HG03521 (cell line): ENCODE results near the gene PRKAG2.
"Not testable (repeated sequence)": the region's sequence is repeated elsewhere in the genome, so short reads cannot be mapped to it uniquely, and the experiment has no call there.

Experiments
- ATAC-seq: cut with Tn5 transposase; IDR thresholded peaks from one replicate; pipeline ENCODE4 v1.9.1; 2021; ENCODE audit warnings: mild to moderate bottlenecking, moderate library complexity; ENCODE audit not compliant: unreplicated experiment

Gene PRKAG2

DNA sequence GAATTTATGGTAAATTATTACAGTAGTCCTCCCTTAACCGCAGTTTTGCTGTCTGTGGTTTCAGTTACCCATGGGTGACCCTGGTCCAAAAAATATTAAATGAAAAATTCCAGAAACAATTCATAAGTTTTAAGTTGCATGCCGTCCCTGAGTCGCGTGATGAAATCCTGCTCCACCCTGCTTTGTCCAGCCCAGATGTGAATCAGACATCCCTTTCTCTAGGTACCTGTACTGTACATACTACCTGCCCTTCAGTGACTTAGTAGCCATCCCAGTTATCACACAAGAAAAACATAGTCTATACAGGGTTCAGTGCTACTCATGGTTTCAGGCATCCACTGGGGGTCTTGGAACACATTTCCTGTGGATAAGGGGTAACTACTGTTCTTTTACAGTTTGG, 336.8 kb downstream of the PRKAG2 start:
- ATAC-seq = no peak

DNA sequence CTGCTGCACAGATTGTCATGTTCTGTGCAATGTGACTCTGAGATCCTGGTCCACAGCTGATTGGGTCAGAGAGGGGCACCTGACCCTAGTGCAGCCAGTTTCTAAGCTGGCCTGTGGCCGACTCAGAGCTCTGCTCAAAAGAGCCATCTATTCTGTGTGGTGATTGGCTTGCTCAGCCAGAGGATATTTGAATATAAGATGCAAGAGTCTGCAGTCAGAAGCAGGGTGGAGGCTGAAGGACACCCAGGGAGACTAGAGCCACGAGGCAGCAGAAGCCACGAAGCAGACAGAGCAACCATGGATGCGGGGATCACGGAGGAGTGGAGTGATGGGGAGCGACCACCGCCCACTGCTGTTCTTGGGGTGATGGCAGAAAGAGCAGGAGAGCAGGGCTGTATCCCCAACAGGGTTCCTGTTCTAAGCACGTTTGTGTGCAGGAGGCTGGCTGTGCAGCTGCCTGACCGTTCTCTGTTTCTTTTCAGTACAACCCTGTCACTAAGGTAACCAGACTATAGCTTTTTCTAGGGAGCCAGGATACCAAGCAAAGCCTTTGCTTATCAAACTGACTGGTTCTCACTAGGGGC, 337.7 kb downstream of the PRKAG2 start:
- no peak for ATAC-seq

DNA sequence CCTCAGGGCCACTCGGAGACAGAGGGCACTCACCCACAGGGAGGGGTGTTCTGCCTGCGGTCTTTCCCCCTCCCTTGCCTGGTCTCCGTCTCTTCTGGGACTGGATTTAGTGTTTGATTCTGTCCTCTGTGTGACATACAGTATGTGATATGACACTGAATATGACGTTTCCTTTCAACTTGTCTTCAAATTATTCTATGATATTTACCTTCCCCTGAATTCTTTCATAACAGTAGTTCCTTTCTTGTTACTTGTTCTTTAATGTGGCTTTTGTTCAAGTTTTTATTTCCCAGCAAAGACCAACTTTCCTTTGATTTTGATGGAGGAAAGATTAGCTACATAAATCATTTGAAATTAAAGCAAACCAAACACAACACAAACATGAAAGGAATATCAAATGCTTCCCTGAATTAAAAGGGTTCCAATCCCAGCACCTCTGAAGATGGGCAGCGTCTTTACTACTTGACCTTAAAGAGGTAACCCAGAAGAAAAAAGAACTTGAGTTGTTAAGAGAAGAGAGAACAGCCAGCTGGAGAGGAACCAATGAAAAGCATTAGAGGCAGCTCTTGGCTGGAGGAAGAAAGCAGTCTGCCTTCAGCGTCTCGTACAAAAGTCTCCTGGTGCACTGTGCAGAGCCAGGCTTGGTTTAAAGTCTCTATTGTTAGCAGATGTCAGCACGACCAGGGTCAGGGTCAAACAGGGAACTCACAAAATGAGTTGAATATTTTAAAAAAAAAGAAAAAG, 338.9 kb downstream of the PRKAG2 start:
- ATAC-seq = no peak

DNA sequence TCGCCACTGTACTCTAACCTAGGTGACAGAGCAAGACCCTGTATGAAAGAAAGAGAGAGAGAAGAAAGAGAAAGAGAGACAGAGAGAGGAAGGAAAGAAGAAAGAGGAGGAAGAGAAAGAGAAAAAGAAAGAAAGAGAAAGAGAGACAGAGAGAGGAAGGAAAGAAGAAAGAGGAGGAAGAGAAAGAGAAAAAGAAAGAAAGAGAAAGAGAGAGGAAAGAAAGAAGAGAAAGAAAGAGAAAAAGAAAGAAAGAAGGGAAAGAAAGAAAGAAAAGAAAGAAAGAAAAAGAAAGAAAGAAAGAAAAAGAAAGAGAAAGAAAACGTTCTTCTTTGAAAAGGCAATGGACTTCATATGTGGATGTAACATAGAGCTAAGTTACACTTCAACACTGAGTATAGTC, 340.7 kb downstream of the PRKAG2 start:
- ATAC-seq = not testable (repeated sequence)

DNA sequence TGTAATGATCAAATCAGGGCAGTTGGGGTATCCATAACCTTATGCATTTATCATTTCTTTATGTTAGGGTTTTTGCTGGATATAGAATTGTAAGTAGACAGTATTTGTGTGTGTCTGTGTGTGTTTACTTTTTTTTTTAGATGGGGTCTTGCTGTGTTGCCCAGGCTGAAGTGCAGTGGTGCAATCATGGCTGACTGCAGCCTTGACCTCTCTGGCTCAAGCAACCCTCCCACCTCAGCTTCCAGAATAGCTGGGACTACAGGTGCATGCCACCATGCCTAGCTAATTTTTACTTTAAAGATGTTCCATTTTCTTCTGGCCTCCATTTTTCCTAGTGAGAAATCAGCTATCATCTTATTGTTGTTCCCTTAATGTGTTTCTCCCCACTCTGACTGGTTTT, 347.1 kb downstream of the PRKAG2 start:
- no peak for ATAC-seq

DNA sequence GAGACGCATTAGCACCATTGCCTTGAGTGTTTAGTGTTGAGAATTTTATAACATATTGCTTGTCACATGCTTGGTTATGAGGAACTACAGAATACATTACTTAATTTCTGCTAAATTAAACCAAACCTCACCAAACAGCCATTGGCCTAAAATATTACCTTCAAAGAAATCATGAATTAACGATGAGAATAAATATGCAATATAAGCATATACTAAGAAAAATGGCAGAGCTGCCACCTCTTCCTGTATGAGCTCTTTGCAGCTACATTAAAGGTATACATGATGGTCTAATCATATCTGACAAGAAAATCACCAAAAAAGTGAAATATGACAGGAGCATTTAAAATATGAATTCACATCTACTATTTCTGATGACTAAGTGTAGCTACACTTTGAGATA, 352.1 kb downstream of the PRKAG2 start:
- no peak for ATAC-seq

DNA sequence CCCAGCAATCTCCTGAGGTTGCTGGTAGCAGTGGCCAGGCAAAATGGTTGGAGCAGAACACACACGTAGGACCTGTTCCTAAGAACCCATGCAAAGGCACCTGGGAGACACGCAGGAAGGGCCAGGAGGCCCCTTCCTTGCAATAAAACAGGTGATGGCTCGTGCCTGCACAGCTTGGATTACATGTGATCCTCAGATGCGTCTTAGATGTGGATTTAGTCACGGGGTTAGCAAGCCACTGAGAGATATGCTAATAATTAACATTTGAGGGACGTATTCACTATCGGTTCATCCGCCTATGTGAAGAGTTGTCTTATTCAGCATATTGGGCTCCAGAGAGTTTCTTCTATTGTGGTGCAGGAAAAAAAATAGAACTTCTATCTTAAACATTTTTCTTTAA, 352.6 kb downstream of the PRKAG2 start:
- no peak for ATAC-seq

DNA sequence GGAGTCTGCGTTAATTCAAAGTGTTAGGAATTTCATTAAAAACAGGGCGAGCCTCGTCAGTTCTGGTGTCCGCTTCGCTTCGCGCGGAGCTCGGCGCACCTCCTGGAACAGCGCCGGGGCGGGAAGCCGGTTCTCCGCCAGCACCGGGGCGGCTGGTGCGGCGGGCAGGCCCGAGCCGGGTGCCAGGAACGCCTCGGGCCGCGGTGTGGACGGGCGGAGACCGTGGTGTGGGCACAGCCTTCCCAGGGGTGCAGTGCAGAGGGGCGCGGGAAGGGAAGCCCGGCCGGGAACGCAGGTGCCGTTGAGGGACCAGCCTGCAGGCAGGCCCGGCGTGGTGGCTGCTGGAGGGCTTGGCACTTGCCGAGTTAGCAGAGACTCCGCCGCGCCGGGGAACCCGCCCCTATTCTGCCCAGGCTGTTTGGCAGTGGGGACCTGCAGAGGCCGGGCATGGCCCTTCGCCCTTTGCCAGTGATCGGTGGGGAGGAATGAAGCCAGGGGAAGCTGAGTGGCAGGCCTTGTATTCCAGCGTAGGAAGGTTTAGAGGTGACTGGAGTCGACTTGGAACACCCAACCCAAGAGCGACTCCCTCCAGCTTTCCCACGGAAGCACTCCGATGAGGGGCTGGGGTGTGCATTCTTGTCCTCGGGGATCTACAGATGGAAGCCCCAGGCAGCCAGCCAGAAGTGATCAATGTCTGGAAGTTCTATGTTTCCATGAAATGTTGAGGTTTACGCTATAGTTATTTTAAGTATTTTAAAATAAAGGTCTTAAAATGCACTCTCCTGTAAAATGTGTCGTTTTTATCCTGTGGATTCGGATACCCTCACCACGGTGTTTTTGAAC, 356.3 kb downstream of the PRKAG2 start:
- ATAC-seq = no peak

DNA sequence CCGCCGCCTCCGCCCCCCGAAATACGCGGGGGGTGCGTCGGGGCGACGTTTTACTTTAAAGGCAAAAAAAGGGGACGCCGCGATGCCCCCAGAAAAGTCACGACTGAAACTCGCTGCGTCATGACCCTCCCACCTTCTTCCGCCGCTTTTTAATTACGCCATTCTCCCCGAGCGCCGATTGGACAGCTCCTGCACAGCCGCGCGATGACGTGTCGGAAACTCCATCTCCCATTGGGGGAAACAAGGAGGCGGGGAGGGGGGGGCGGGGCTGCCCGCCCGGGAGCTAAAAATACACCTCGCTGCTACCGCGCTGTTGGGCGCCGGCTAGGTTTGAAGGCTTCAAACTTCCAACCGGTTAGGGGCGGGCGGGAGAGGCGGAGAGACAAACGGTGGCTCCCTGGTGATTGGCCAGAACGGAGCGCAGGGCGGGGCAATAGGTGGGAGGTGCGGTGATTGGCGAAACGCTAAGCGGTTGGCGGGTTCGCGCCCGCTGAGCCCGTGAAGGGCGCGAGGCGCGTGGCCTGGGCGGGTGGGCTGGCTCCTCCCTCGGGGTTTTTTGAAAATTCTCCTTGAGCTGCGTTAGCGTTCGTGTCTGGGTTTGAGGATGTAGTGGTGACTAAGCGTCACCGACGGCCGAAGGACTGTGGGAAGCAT, 357.0 kb downstream of the PRKAG2 start, which contains the start of gene RHEB:
RHEB (minus strand) TSS at position 131 of the 654 bp plus-strand sequence. CDS start 384 bp downstream, outside the sequence.
- peak; percentile 74 for ATAC-seq

DNA sequence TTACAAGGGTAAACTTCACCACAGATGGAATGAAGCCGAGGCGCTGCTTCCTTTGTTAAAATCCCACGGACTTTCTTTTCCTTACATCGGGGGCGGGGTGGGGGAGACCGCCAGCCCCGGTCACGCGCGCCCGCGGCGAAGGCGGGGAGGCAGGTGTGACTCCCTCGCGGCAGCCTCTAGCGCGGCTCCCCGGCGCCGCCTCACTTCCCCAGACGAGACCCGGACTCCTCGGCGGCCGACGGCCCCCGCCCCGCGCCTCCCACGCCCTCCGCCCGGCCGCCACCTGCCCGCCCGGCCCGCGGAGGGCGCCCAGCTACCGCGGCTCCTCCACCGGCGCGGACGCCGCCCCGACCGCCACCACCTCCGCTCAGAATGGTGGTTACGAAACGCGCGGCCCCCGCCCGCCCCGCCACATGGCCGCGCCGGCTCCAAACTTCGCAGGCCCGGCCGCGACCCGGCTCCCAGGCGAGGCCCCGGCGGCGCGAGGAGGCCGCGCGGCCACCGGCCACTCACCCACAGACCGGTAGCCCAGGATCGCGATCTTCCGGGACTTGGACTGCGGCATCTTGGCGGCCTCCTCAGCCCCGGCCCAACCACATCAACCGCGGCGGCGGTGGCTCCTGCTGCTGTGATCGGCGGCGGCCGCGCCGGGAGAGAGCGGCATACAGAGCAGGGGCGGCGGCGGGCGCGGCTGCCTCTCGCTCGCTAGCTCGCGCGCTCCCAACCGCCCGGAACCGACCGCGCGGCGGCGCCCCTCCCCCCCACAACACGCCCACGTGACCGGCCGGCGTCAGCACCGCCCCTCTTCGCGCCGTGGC, 357.8 kb downstream of the PRKAG2 start:
- ATAC-seq = peak; percentile 43

DNA sequence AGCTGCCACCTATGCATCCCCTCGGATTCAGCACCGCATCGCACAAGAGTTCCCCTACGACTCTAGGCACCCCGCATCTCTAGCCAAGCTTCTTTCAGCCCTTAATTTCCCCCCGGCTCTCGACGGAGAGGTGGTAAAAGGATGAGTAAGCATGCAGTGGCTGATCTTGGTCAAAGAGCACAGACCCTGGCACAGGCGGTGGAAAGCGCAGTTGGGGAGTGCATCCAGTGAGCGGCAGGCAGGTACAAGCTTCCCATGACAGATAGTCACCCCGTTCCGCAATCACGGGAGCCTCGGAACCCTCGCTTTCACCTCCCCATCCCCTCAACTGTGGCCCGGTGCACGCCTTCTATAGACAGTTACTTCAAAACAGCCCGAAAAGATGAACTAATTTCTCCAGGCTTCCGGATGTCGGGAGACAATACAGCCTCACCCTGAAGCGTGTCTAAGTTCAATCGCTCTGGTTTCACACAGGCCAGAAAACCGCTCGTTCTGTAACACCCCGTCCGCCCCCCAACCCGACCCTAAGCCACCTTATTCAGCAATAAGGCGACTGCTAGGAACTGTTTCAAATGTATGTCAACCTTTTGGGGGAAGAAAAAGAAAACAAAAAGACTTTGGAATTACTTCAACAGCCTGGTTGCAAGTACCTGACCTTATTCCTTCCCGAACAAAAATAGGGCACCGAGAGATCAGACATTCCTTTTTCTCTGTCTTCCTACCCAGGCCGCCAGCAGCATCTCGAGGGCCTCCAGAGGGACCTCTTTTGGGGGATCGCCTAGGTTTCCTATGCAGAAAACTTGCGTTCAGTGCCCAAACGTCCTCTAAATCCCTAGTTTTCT, 358.6 kb downstream of the PRKAG2 start:
- ATAC-seq = no peak

DNA sequence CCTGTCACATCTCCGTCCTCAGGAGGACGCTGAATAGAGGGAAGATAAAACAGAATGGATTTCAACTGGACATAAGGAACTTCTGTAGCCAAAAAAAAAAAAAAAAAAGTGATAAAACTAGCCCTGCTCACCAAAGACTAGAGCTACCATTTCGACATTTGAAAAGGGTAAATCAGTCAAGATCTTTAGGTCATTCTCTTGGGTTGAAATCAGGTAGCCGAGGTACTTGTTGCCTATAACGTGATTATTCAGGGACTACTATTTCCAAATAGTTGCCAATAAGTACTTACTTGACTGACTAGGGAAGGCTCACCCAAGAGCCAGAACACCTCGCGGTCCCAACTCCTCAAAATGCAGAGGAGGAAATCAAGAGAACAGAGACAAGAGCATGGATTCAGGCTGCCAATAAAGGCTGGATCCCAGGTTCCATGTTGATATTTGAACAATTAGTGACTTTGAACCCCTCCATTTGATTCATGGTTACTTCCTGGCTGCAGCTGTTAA, 359.3 kb downstream of the PRKAG2 start:
- ATAC-seq = no peak

DNA sequence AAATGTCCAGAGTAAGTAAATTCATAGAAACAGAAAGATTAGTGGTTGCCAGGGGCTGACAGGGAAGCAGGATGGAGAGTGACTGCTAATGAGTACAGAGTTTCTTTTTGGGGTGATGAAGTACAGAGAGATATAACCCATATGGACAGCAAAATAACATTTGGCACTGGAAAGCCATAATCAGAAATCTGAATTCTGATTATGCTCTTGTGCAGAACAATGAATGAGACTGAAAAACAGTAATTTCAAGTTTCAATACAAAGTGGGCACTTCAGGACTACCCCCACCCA, 361.7 kb downstream of the PRKAG2 start:
- ATAC-seq = no peak

DNA sequence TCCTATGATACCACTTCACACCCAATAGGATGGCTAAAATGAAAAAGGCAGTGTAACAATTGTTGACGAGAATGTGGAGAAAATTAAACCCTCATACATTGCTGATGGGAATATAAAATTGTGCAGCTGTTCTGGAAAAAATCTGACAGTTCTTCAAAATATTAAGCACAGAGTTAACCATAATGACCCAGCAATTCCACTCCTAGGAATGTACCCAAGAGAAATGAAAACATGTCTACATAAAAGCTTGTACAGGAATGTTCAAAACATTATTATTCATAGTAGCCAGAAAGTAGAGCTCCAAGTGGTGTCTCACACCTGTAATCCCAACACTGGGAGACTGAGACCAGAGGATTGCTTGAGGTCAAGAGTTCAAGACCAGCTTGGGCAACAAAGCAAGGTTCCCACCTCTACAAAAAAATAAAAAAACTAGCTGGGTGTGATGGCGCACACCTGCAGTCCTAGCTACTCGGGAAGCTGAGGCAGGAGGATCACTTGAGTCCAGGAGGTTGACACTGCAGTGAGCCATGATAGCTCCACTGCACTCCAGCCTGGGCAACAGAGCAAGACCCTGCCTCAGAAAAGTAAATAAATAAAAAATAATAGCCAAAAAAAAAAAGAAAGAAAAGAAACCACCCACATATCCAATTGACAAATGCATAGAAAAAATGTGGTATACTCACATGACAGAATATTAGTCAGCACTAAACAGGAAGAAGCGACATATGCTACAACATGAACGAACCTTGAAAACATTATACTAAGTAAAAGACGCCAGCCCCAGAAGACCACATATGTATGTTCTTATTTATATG, 362.2 kb downstream of the PRKAG2 start:
- no peak for ATAC-seq

DNA sequence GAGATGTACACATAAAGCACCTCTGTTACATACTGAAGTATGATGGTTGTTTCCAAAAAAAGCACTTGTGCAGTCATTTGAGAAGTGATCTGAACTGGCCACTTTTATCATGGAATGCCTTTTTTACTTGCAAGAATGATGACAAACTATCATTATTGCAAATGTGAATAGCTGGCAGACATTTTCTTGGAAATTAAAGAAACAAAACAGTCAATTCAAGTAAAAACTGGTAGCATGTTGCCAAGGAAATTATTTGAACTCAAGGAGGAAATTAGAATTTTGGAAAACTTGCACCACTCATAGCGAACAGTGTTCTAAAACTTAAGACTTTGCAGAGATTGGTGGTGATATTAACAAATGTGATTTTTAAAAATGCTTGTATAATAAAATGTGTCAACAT, 363.8 kb downstream of the PRKAG2 start:
- ATAC-seq = no peak

DNA sequence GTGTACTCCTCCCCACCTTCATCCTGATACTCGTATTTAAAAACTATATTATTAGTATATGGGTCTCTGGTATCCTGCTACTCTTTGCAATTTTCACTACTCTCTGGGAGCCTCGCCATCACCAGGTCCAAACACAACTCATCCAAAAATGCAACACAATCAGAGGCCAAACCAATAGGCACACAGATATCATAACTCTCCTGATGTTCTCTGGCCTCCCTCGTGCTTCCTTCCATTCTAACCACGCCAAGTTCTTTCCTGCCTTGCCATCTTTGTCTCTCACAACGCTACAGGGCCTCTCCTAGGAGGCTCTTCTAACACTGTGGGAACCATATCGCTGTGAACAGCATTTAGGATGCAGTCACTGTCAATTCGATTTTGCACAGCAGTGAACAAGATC, 364.6 kb downstream of the PRKAG2 start:
- no peak for ATAC-seq

DNA sequence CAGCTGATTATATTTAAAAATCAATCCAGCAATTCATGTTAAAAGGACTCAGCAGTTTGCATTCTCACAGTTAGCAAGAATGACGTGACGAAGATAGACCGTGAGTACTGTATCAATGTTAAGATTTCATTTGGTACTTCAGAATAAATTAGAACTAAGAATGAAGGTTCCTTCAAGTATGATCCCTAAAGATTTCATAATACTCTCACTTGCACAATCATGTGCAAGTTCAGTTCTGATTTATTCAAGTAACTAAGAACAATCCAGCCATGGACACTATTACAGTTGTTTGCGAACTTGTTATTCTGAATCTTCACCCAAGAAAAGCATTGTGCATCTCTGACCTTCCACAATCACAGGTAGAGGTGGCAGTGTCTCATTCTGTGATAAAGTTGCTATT, 365.0 kb downstream of the PRKAG2 start:
- no peak for ATAC-seq

DNA sequence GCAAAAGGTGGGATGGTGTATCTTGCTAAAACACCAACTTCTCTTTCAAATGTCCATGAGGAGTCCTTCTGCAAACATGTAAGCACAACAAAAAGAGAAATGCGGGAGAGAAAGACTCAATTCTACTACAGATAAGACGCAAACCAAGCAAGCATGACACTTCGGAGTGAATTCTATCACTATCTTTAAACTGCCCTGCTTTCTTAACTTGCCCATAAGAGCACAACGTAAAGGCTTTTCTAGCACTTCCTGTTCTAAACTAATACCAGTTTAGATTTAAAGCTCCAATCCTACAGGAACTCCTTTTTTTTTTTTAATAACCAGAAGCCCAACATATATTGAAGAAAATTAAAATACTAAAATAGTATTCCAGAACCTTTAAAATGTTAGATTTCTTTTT, 365.6 kb downstream of the PRKAG2 start:
- ATAC-seq = no peak
